HepG2 (cell line): ENCODE results near the gene CHMP6. TPM values are rescaled to one million over a fixed set of nuclear protein-coding genes. Genes with fewer than 3 reads are reported as not detected.

ENCODE experiments used
- ERF ChIP-seq: IDR thresholded peaks from 2 replicates; pipeline ENCODE4 v1.6.1; 2018; ENCODE audit warnings: missing biosample characterization, missing genetic modification reagents
- ETS1 ChIP-seq: sonication (generic); formaldehyde crosslinking; IDR thresholded peaks from 2 replicates; pipeline ENCODE4 v1.4.0; 2020; ENCODE audit warnings: missing genetic modification reagents
- FOXO1 ChIP-seq: sonication (generic); formaldehyde crosslinking; IDR thresholded peaks from 2 replicates; pipeline ENCODE4 v1.4.0; 2020; ENCODE audit warnings: missing genetic modification reagents
- HHEX ChIP-seq: IDR thresholded peaks from 2 replicates; pipeline ENCODE4 v1.6.1; 2016; ENCODE audit warnings: control low read depth
- NBN ChIP-seq: fragments of 450-650 bp; conservative IDR thresholded peaks from 2 replicates; pipeline ENCODE4 v1.6.1; 2017
- ZBTB1 ChIP-seq: sonication (generic); formaldehyde crosslinking; IDR thresholded peaks from 2 replicates; pipeline ENCODE4 v1.4.0; 2020; ENCODE audit warnings: missing genetic modification reagents, borderline replicate concordance
- ZMYM2 ChIP-seq: sonication (generic); formaldehyde crosslinking; IDR thresholded peaks from 2 replicates; pipeline ENCODE4 v1.8.0; 2022; ENCODE audit warnings: mild to moderate bottlenecking, missing genetic modification reagents
- ZNF280B ChIP-seq: sonication (generic); formaldehyde crosslinking; IDR thresholded peaks from 2 replicates; pipeline ENCODE4 v1.5.0; 2020; ENCODE audit warnings: missing genetic modification reagents, mild to moderate bottlenecking, borderline replicate concordance
- ZNF614 ChIP-seq: IDR thresholded peaks from 2 replicates; pipeline ENCODE4 v1.6.1; 2018; ENCODE audit warnings: missing biosample characterization, missing genetic modification reagents, inconsistent platforms, borderline replicate concordance
- ZNF776 ChIP-seq: sonication (generic); formaldehyde crosslinking; IDR thresholded peaks from 2 replicates; pipeline ENCODE4 v1.4.0; 2020; ENCODE audit warnings: mild to moderate bottlenecking, missing genetic modification reagents
- polyA plus RNA-seq, 8 experiments: library from polyadenylated mRNA; depleted of rRNA in 3 of 8; stranded (reverse) in 7 of 8; unstranded in 1 of 8; fragments of >200 nt; fragmentation: Illumina TruSeq in 4 of 8; extraction: Trizol in 4 of 8; gene quantifications; 2 replicates each; pipeline versions ENCODE4 v1.2.1 to v1.2.3, GENCODE V29; 2011 to 2016; ENCODE audit warnings: low read depth in 4 of 8, missing spikeins in 1 of 8, mixed read lengths in 1 of 8; ENCODE audit not compliant: insufficient read depth in 1 of 8
- total RNA-seq, 5 experiments: library from RNA; depleted of rRNA; stranded (reverse); fragments of >200 nt; fragmentation: Illumina TruSeq; extraction: Trizol; gene quantifications; 2 replicates each; pipeline ENCODE4 v1.2.3, GENCODE V29; 2016; ENCODE audit warnings: low read depth in 1 of 5
- TF ChIP-seq, protein P1 (sequence below): sonication (generic); formaldehyde crosslinking; conservative IDR thresholded peaks from 2 replicates; pipeline ENCODE4 v1.8.0; 2022; ENCODE audit warnings: mild to moderate bottlenecking, moderate library complexity, missing genetic modification reagents

The CHMP6 gene
- total and polyA plus RNA-seq, 2 of the 13 experiments (the other 11 are each of a cell fraction or from before 2014, with no cell fraction given), result 11.1 to 24.2 TPM

- 0 out of 2 replicates have a peak, but pooled peaks have one; percentile 18 for TF ChIP-seq ETS1 (CRISPR knock-in tag)
- peak; percentile 33; the same call in 1 of the 2 replicates for TF ChIP-seq ERF
- no peak for TF ChIP-seq NBN
- TF ChIP-seq FOXO1 (CRISPR knock-in tag), result no peak
- TF ChIP-seq, protein P1, sequence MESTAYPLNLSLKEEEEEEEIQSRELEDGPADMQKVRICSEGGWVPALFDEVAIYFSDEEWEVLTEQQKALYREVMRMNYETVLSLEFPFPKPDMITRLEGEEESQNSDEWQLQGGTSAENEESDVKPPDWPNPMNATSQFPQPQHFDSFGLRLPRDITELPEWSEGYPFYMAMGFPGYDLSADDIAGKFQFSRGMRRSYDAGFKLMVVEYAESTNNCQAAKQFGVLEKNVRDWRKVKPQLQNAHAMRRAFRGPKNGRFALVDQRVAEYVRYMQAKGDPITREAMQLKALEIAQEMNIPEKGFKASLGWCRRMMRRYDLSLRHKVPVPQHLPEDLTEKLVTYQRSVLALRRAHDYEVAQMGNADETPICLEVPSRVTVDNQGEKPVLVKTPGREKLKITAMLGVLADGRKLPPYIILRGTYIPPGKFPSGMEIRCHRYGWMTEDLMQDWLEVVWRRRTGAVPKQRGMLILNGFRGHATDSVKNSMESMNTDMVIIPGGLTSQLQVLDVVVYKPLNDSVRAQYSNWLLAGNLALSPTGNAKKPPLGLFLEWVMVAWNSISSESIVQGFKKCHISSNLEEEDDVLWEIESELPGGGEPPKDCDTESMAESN (CRISPR knock-in tag), result no peak
- no peak for TF ChIP-seq ZNF614 (CRISPR knock-in tag)
- TF ChIP-seq ZNF280B (CRISPR knock-in tag), result no peak
- no peak for TF ChIP-seq HHEX (CRISPR knock-in tag)
- 0 out of 2 replicates have a peak, but pooled peaks have one; percentile 54 for TF ChIP-seq ZNF776 (CRISPR knock-in tag)
- TF ChIP-seq ZBTB1, result no peak
- TF ChIP-seq ZMYM2 (CRISPR knock-in tag), result no peak
Measured at GRCh38 chr17:81034168-81034777, 42.6 kb downstream of the CHMP6 start (continued).
